Fibroblast of the conjunctiva (primary cell): ENCODE measurements around the gene PLAAT5.
A peak's percentile ranks its signal among the peaks of the same experiment; 100 is the strongest.
"Not testable (repeated sequence)": the region's sequence is repeated elsewhere in the genome, so short reads cannot be mapped to it uniquely, and the experiment has no call there.

Experiments used
- DNase-seq: peaks from one replicate; pipeline ENCODE4 v3.0.0-alpha.2; 2010; ENCODE audit warnings: low read depth

Gene PLAAT5

GRCh38 chr11:63480039-63480438 lies 10.9 kb downstream of the PLAAT5 start:
- no peak for DNase-seq

GRCh38 chr11:63478896-63479295 lies 12.1 kb downstream of the PLAAT5 start:
- DNase-seq = peak; percentile 69

DNA sequence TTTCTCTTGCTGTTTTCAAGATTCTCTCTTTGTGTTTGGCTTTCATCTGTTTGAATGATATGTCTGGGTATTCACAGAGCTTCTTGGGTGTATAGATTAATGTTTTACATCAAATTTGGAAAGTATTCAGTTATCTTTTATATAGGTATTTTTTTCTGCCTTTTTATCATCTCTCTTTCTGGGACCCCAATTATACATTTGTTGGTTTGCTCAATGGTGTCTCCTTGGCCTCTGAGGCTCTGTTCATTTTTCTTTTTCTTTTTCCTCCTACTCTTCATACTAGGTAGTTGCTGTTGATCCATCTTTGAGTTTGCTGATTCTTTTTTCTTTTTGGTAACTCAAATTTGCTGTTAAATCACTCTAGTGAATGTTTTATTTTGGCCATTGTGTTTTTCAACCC lies 14.3 kb downstream of the PLAAT5 start:
- DNase-seq = no peak

DNA sequence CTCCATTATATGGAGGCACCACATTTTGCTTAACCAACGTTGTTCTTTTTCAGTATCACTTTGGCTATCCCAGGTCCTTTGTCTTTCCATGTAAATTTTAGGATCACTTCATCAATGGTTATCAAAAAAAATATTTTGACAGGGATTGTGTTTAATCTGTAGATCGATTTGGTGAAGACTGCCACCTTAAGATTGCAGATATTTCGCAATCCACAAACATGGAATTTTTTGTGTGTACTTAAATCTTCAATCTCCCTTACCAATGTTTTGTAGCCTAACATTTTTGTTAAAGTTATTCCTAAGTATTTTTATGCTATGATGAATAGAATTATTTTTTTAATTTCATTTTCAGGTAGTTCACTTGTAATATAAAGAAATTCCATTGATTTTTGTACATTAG lies 18.6 kb downstream of the PLAAT5 start:
- DNase-seq = no peak

GRCh38 chr11:63470311-63470710 lies 20.7 kb downstream of the PLAAT5 start:
- DNase-seq = no peak

GRCh38 chr11:63462137-63462536 lies 28.8 kb downstream of the PLAAT5 start:
- no peak for DNase-seq

- no peak for DNase-seq
These were observed 31.4 kb downstream of the PLAAT5 start for GRCh38 chr11:63459586-63459985.

GRCh38 chr11:63448646-63449045 lies 42.3 kb downstream of the PLAAT5 start:
- DNase-seq = no peak

- DNase-seq = no peak
These were observed 45.2 kb downstream of the PLAAT5 start for GRCh38 chr11:63445720-63446119.

- DNase-seq = no peak
These were observed 45.8 kb downstream of the PLAAT5 start for GRCh38 chr11:63445118-63445517.

- no peak for DNase-seq
These were observed 46.8 kb downstream of the PLAAT5 start for GRCh38 chr11:63444160-63444559.

- DNase-seq = no peak
These were observed 47.3 kb downstream of the PLAAT5 start for GRCh38 chr11:63443714-63444113.

- not testable (repeated sequence) for DNase-seq
These were observed 55.1 kb downstream of the PLAAT5 start for GRCh38 chr11:63435831-63436230.

GRCh38 chr11:63435351-63435750 lies 55.6 kb downstream of the PLAAT5 start:
- DNase-seq = not testable (repeated sequence)

GRCh38 chr11:63430731-63431130 lies 60.2 kb downstream of the PLAAT5 start:
- not testable (repeated sequence) for DNase-seq

DNA sequence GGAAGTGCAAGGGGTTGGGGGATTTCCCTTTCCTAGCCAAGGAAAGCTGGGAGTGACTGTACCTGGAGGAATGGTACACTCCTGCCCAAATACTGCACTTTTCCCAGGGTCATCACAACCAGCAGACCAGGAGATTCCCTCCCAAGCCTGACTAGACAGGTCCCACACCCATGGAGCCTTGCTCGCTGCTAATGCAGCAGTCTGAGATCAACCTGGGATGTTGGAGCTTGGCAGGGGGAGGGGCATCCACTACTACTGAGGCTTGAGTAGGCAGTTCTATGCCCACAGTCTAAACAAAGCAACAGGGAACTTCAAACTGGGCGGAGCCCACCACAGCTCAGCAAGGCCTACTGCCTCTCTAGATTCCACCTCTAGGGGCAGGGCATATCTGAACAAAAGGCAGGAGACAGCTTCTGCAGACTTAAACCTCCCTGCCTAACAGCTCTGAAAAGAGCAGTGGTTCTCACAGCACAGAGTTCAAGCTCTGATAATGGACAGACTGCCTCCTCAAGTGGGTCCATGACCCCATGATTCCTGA lies 62.9 kb downstream of the PLAAT5 start:
- DNase-seq = no peak

- DNase-seq = no peak
These were observed 73.7 kb downstream of the PLAAT5 start for GRCh38 chr11:63417174-63417852.
